Aortic smooth muscle cell (primary cell): ENCODE measurements around the gene SLC35F6. TPM values are rescaled to one million over a fixed set of nuclear protein-coding genes. Genes with fewer than 3 reads are reported as not detected.

Source experiments
- total RNA-seq: library from RNA; depleted of rRNA; stranded (reverse); fragments of >200 nt; gene quantifications from 2 replicates; pipeline ENCODE4 v1.2.3, GENCODE V29; 2014

Gene SLC35F6
- 26.7 and 27.1 TPM in 2 replicates for total RNA-seq

DNA sequence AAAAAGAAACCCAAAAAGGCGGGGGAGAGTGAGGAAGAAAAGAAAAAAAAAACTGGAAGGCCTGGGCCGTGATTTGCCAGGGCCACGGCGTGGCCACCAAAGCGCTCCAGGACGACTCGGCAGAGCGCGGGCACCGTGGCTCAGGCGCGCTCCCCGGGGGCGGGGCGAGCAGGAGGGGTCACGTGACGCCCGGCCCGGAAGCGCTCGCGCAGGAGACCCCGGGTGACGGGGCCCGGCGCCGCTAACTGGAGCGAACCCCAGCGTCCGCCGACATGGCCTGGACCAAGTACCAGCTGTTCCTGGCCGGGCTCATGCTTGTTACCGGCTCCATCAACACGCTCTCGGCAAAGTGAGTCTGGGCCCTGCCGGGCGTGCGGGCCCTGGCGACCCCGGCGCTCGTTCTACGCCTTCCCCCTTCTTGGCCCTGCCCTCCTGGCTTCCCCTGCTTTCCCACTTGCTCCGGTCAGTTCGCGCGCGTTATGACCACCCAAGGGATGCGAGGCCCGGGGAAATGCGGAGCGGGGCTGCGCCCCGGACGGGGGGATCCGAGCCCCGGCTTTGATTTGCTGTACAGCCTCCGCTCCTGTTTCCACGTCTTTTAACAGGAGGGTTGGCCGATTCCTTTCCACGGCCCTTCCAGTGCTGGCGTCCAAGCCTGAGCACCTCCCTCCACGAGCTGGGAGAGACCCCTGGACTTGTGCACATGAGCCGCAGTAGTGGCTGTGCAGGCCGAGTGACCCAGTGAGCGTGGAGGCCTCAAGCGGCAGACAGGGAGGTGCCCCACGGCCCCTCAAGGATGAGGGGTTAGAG, at the start of gene SLC35F6:
Gene SLC35F6, plus strand, starts transcription at position 207 of the 810 bp plus-strand sequence. Its CDS starts 66 bp downstream, at position 273.

DNA sequence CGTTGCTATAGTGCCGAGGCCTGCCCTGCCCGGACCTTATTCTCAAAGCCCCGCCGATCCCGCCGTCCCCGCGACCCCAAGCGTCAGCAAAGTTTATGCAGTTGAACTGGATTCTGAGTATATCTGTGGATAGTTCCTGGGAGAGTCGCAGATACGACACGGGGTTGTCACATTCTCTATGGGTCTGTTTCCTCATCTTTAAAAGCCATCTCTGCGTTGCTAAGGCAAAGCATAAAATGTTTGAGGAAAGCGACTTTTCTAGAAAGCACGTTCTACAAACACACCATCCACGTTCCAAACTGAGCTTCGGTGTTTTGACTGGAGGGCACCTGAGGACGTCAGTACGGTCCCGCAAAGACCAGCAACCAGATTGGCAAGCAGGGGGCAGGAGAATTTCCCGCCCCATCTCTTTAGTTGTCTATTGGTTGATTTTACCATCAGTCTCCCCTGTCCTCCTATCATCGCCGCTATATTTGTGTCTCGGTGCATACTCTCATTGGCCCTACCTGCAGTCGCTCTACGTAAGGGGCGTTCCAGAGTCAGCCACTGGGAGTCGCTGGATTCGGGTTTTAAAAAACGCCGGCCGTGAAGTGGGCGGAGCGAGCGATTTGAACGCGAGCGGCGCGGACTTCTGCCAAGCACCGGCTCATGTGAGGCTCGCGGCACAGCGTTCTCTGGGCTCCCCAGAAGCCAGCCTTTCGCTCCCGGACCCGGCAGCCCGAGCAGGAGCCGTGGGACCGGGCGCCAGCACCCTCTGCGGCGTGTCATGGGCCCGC, 21.5 kb downstream of the SLC35F6 start, which contains the start of gene CENPA:
Gene CENPA, plus strand, starts transcription at position 626 of the 776 bp plus-strand sequence. Its CDS starts 141 bp downstream, at position 767.

Other genes starting within 250 kb of the SLC35F6 start
- gene CIB4, start 122.9 kb upstream of the SLC35F6 start, total RNA-seq: not detected in 2 replicates
- gene KCNK3, start 71.6 kb upstream of the SLC35F6 start, total RNA-seq: 3.7 and 8.2 TPM in 2 replicates
- 4.2 and 9.0 TPM in 2 replicates for gene CENPA, start 21.8 kb downstream of the SLC35F6 start, total RNA-seq
- gene DPYSL5, start 83.8 kb downstream of the SLC35F6 start, total RNA-seq: not detected in 2 replicates
- 3.6 and 5.7 TPM in 2 replicates for gene MAPRE3, start 206.4 kb downstream of the SLC35F6 start, total RNA-seq